Gastrocnemius medialis (tissue), 4 donors: ENCODE results near the gene TOMM34. TPM values are rescaled to one million over a fixed set of nuclear protein-coding genes. Genes with fewer than 3 reads are reported as not detected.

Experiments used
- ATAC-seq, 2 donors: fragments of 150-250 bp; one replicate each; pipeline ENCODE4 v1.9.1; 2016
- DNase-seq, 2 donors: peaks; one replicate each; pipeline ENCODE4 v3.0.0-alpha.2; 2019
- H3K27ac ChIP-seq, 4 donors: fragments of 200-600 bp; sonication (generic); 1 replicate in 1 of 4; 2 replicates in 3 of 4; pipeline ENCODE4 v1.5.1; 2016 to 2018; ENCODE audit warnings: mild to moderate bottlenecking in 2 of 4, moderate library complexity in 1 of 4
- H3K27me3 ChIP-seq, 3 donors: fragments of 200-600 bp; sonication (generic) in 2 of 3; 1 replicate in 1 of 3; 2 replicates in 2 of 3; pipeline versions ENCODE4 v1.5.1 to v1.6.0; 2016 to 2019; ENCODE audit warnings: mild to moderate bottlenecking in 1 of 3, moderate library complexity in 1 of 3
- H3K36me3 ChIP-seq, 2 donors: fragments of 200-600 bp; sonication (generic) in 1 of 2; one replicate each; pipeline ENCODE4 v1.5.1; 2017 to 2018
- H3K4me1 ChIP-seq, 2 donors: fragments of 200-600 bp; sonication (generic) in 1 of 2; one replicate each; pipeline ENCODE4 v1.5.1; 2016 to 2017; ENCODE audit warnings: mild to moderate bottlenecking in 2 of 2
- H3K4me3 ChIP-seq, 4 donors: fragments of 200-600 bp; sonication (generic) in 3 of 4; 1 replicate in 1 of 4; 2 replicates in 3 of 4; pipeline ENCODE4 v1.5.1; 2016 to 2019; ENCODE audit warnings: mild to moderate bottlenecking in 2 of 4
- H3K9me3 ChIP-seq, 3 donors: fragments of 200-600 bp; sonication (generic) in 2 of 3; 1 replicate in 1 of 3; 2 replicates in 2 of 3; pipeline ENCODE4 v1.5.1; 2016 to 2019
- POLR2A ChIP-seq, 2 donors: fragments of 450-650 bp; IDR thresholded peaks; one replicate each; pipeline ENCODE4 v1.6.1; 2017; ENCODE audit warnings: antibody characterized with exemption in 2 of 2, mild to moderate bottlenecking in 2 of 2, moderate library complexity in 2 of 2
- in situ Hi-C, 4 donors: fragments of 200-750 bp; cut with MboI; loops; one replicate each; pipeline versions ENCODE4 v1.15.0 to v1.8.0; 2017; ENCODE audit warnings: low sequenced_read_pairs in 4 of 4
- intact Hi-C: fragments of 100-400 bp; cut with DNase I; formaldehyde crosslinking; loops from one replicate; pipeline ENCODE4 v1.15.1; 2023; ENCODE audit warnings: low total_unique reads
- total RNA-seq, 4 donors: library from RNA; depleted of rRNA; stranded (reverse); fragments of >200 nt; gene quantifications; one replicate each; pipeline versions ENCODE4 v1.1.0 to v1.2.3, GENCODE V29; 2016
- TF ChIP-seq, protein P1 (sequence below), 5 experiments: fragments of 450-650 bp in 3 of 5; fragments of 200-600 bp in 2 of 5; sonication (generic) in 2 of 5; IDR thresholded peaks in 4 of 5; conservative IDR thresholded peaks in 1 of 5; 1 replicate in 4 of 5; 2 replicates in 1 of 5; pipeline ENCODE4 v1.5.1; 2016 to 2019; ENCODE audit warnings: antibody characterized with exemption in 5 of 5, mild to moderate bottlenecking in 3 of 5, moderate library complexity in 3 of 5

The TOMM34 gene
- total RNA-seq, 4 donors from 2014 or later = 9.8 to 19.2 (median 17.0) TPM

DNA sequence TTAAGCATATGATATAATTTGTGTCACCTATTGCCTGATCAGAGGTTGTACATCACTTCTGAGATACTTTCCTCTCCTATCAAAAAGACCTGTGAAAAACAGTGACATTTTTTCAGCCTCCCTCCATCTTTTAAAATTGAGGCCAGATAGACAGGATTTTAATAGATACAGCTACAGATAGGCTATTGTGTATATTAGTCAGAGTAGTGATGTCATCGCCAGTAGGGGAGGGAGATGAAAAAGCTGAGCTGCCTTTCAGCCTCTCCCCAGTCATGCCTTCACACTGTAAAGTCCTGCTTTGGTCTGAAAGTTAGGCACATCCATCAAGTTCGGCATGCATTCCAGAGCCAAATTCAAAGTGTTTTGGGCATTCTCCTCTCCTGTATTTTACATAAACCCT lies 58.2 kb downstream of the TOMM34 start:
- intact Hi-C loops (no loop called here), in situ Hi-C loops (no loop called here)
- no peaks in the 10 kb centered on the region for H3K27me3 ChIP-seq
- no peak overlapping the region for H3K4me3 ChIP-seq
- H3K4me1 ChIP-seq = peaks cover 2 to 11% of the 10 kb centered on the region in 2 donors
- no peak for DNase-seq
- peaks cover 6 to 58% of the 10 kb centered on the region in 2 donors for H3K36me3 ChIP-seq
- ATAC-seq = no peak
- TF ChIP-seq, protein P1, sequence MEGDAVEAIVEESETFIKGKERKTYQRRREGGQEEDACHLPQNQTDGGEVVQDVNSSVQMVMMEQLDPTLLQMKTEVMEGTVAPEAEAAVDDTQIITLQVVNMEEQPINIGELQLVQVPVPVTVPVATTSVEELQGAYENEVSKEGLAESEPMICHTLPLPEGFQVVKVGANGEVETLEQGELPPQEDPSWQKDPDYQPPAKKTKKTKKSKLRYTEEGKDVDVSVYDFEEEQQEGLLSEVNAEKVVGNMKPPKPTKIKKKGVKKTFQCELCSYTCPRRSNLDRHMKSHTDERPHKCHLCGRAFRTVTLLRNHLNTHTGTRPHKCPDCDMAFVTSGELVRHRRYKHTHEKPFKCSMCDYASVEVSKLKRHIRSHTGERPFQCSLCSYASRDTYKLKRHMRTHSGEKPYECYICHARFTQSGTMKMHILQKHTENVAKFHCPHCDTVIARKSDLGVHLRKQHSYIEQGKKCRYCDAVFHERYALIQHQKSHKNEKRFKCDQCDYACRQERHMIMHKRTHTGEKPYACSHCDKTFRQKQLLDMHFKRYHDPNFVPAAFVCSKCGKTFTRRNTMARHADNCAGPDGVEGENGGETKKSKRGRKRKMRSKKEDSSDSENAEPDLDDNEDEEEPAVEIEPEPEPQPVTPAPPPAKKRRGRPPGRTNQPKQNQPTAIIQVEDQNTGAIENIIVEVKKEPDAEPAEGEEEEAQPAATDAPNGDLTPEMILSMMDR (IDR thresholded peaks at IDR 0.05 in 4 of 5, conservative IDR thresholded peaks at IDR 0.05 in 1 of 5) = no peak
- no peak for TF ChIP-seq POLR2A (IDR thresholded peaks at IDR 0.05)
- no peak overlapping the region for H3K27ac ChIP-seq
- H3K9me3 ChIP-seq = no peaks in the 10 kb centered on the region

DNA sequence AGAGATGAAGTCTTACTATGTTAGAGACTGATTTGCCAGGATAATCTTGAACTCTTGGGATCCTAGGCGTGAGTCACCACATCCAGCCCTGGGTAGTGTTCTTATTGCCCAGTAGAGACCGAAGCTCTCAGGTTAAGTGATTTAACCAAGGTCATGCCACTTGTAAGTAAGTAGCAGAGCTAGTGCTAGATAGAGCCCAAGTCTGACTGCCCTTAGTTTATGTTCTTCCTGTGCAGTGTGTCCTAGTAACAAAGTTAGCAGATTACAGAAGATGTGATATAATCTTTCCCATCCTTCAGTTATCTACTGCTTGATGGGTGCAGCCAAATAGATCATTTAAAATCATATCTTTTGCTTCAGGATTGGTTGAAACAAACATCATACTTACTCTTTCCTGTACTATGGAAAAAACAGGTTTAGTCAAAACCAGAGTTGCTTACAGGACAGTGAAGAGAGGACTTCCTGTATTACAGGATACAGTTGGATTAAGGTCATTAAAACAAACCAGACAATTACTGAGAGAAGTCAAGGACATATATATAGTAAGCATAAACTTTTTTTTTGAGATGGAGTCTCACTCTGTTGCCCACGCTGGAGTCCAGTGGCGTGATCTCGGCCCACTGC lies 59.9 kb downstream of the TOMM34 start:
- DNase-seq (no peak), ATAC-seq (no peak)
- TF ChIP-seq POLR2A (IDR thresholded peaks at IDR 0.05) = no peak
- TF ChIP-seq, protein P1 (IDR thresholded peaks at IDR 0.05 in 4 of 5, conservative IDR thresholded peaks at IDR 0.05 in 1 of 5) = no peak
- in situ Hi-C loops = no loop called here
- no peak overlapping the region for H3K4me3 ChIP-seq
- no peaks in the 10 kb centered on the region for H3K9me3 ChIP-seq
- no peak overlapping the region for H3K27ac ChIP-seq
- H3K27me3 ChIP-seq = no peaks in the 10 kb centered on the region
- intact Hi-C loops = no loop called here
- peaks cover 6 to 42% of the 10 kb centered on the region in 2 donors for H3K36me3 ChIP-seq
- peaks cover 12 to 26% of the 10 kb centered on the region in 2 donors for H3K4me1 ChIP-seq

DNA sequence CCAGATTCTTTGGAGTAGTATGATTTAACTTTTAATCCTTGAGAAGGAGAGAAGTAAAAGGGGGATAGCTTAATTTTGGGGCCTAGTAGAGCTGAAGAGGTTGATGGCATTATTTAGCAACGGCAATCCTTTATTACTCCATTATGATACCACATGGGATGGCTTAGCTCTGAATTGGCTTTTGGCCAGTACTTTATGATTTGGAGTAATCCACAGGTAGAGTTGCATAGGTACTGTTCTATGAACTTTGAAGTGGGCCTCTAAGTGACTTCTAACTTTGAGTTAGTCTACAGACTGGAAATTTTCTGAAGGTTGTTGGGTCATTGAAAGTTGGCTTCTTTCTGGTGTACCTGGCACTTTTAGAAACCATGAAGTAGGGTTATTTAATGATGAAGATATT lies 63.1 kb downstream of the TOMM34 start:
- ATAC-seq (no peak), DNase-seq (no peak)
- intact Hi-C loops = no loop called here
- Histone ChIP-seq H3K4me1 (peaks cover 12 to 46% of the 10 kb centered on the region in 2 donors), H3K4me3 (peak overlapping the region in 1 of 4 donors; percentile 22), H3K27me3 (no peaks in the 10 kb centered on the region), H3K27ac (no peak overlapping the region), H3K9me3 (no peaks in the 10 kb centered on the region), H3K36me3 (peaks cover 0 to 10% of the 10 kb centered on the region in 2 donors)
- no peak for TF ChIP-seq POLR2A (IDR thresholded peaks at IDR 0.05)
- TF ChIP-seq, protein P1 (IDR thresholded peaks at IDR 0.05 in 4 of 5, conservative IDR thresholded peaks at IDR 0.05 in 1 of 5) = no peak
- in situ Hi-C loops = no loop called here

DNA sequence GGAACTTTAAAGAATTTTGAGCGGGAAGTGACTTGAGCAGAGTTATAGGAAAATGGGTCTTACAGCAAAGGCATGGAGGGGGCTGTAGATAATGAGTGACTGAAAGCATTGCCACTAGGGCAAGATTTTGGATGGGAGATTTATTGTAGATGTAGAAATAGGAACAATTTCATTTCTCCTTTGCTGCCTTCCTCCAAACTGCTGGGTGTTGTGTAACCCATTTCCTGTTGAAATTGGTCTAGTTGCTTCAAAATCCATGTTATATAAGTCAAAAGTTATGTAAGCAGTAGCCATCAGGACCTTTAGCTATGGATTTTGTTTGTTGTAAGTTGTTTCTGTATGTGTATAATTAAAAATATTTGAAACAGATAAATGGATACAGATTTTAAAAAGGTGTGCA lies 63.6 kb downstream of the TOMM34 start:
- in situ Hi-C loops (no loop called here), intact Hi-C loops (no loop called here)
- TF ChIP-seq, protein P1 (IDR thresholded peaks at IDR 0.05 in 4 of 5, conservative IDR thresholded peaks at IDR 0.05 in 1 of 5) = no peak
- TF ChIP-seq POLR2A (IDR thresholded peaks at IDR 0.05) = no peak
- no peak for DNase-seq
- Histone ChIP-seq H3K36me3 (peaks cover 0 to 4% of the 10 kb centered on the region in 2 donors), H3K27me3 (no peaks in the 10 kb centered on the region), H3K4me3 (peak overlapping the region in 1 of 4 donors; percentile 22), H3K27ac (no peak overlapping the region), H3K4me1 (peaks cover 12 to 46% of the 10 kb centered on the region in 2 donors), H3K9me3 (no peaks in the 10 kb centered on the region)
- no peak for ATAC-seq

DNA sequence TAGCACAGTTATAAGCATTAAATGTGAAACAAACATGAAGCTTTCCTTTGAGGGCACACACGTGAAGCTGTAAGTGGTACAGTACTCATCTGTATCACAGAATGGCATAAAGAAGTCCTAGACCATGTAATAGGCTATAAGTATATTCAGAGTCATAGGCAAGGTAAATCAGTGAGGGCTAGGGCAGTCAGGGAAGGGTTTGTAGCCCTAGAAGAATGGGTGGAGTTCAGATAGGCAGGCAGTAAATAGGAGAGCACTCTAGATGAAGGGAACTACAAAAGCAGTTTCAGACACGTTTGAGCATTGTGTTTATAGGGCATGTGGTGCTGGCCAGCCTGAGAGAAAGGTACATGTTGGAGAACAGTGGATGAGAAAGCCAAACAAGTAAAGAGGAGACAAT lies 65.2 kb downstream of the TOMM34 start:
- no peak overlapping the region for H3K27ac ChIP-seq
- H3K4me3 ChIP-seq = no peak overlapping the region
- H3K4me1 ChIP-seq = peaks cover 12 to 49% of the 10 kb centered on the region in 2 donors
- intact Hi-C loops (no loop called here), in situ Hi-C loops (no loop called here)
- no peaks in the 10 kb centered on the region for H3K9me3 ChIP-seq
- TF ChIP-seq POLR2A (IDR thresholded peaks at IDR 0.05) = no peak
- TF ChIP-seq, protein P1 (IDR thresholded peaks at IDR 0.05 in 4 of 5, conservative IDR thresholded peaks at IDR 0.05 in 1 of 5) = no peak
- ATAC-seq = no peak
- no peaks in the 10 kb centered on the region for H3K27me3 ChIP-seq
- no peaks in the 10 kb centered on the region for H3K36me3 ChIP-seq
- DNase-seq = no peak
